ENCODE measurements around the gene LRRN2. TPM values are rescaled to one million over a fixed set of nuclear protein-coding genes. Genes with fewer than 3 reads are reported as not detected.

LRRN2 gene
- total RNA-seq, 2 experiments from 2014 or later: not detected

DNA sequence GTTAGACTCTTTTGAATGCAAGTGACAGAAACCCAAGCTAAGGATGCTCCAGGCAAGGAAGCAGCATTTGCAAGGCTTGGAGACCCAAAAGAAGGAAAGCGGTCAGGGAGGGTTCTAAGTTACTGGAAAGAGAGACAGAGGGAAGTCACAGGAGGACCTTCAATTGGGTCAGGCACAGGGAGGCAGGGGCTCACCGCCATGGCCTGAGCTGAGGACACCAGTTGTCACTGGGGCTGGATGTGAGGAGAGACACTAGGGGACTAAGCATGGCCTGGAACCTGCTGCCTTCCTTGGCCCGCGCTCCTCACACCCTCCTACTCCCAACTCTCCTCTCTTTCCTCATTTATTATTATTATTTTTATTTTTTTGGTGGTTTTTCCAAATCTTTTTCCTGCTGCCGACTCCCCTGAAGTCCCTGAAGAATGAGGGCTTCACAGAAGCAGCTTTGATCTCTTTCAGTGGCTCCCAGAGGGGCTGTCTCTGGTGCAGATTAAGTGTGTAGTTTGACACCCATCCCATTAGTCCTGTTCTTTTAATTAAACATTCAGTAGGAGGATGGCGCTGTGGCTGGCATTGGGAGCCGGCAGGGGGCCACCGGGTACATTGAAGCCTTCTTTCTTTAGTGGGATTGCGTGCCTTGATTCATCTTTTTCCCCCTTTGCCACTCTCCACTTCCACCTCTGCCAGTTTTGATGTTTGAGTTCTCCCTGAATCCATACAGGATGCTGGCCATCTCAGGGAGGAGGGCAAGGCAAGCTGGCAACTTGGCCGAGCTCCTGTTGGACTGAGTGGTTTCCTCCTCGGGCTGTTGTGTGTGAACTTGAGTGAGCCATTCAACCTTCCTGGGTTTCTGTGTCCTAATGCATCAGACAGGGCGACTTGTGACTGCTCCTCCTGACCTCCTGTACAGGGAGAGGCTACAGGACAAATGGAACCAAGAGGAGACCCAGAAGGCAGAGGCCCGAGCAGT is 110.0 kb downstream of the LRRN2 start:
- Histone ChIP-seq H3K9me3 (ENCODE audit: control insufficient read depth in 1 of 2, insufficient read depth in 1 of 2, low read length in 2 of 2) (no peaks in the 10 kb centered on the region), H3K36me3 (ENCODE audit: insufficient read depth, low read length) (peaks cover 26% of the 10 kb centered on the region), H3K27me3 (ENCODE audit: control insufficient read depth in 1 of 2, insufficient read depth in 2 of 2, low read length in 2 of 2) (no peaks in the 10 kb centered on the region), H3K27ac (ENCODE audit: low read depth in 1 of 2, low read length in 2 of 2) (no peak overlapping the region), H3K4me3 (ENCODE audit: low read length) (no peak overlapping the region), H3K4me1 (ENCODE audit: insufficient read depth, low read length) (peaks cover 25% of the 10 kb centered on the region)
- TF ChIP-seq, protein P1, sequence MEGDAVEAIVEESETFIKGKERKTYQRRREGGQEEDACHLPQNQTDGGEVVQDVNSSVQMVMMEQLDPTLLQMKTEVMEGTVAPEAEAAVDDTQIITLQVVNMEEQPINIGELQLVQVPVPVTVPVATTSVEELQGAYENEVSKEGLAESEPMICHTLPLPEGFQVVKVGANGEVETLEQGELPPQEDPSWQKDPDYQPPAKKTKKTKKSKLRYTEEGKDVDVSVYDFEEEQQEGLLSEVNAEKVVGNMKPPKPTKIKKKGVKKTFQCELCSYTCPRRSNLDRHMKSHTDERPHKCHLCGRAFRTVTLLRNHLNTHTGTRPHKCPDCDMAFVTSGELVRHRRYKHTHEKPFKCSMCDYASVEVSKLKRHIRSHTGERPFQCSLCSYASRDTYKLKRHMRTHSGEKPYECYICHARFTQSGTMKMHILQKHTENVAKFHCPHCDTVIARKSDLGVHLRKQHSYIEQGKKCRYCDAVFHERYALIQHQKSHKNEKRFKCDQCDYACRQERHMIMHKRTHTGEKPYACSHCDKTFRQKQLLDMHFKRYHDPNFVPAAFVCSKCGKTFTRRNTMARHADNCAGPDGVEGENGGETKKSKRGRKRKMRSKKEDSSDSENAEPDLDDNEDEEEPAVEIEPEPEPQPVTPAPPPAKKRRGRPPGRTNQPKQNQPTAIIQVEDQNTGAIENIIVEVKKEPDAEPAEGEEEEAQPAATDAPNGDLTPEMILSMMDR (IDR thresholded peaks at IDR 0.05): no peak
- Mint-ChIP-seq H3K27me3 (no peaks in the 10 kb centered on the region), H3K36me3 (ENCODE audit: low read depth) (peaks cover 54% of the 10 kb centered on the region), H3K4me3 (no peak overlapping the region), H3K9me3 (no peaks in the 10 kb centered on the region), H3K4me1 (ENCODE audit: low read depth) (peaks cover 34% of the 10 kb centered on the region), H3K27ac (peak overlapping the region; percentile 88)
- DNase-seq: no peak
- intact Hi-C loops (cut with DNase I, micrococcal nuclease): no loop called here
- ATAC-seq (ENCODE audit: poor library complexity): no peak
- ChIA-PET CTCF (interaction anchor here (0.6 kb wide), 1 partner anchor 516 kb away, joined by 6 read pairs; no protein-coding TSS in a partner anchor), POLR2A (no interaction called here)

DNA sequence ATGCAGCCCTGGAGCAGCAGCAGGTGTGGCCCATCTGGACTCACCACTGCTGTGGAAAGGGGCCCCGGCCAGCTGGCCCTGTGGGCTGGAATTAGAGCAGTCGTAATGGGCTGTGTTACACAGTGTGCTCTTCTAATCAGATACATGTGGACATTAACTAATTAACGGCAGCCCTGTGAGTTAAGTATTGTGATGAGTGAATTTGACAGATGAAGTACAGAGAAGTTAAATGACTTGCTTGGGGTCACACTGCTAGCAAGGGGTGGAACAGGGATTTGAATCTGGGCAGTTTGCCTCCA is 110.7 kb downstream of the LRRN2 start:
- Histone ChIP-seq H3K9me3 (ENCODE audit: control insufficient read depth in 1 of 2, insufficient read depth in 1 of 2, low read length in 2 of 2) (no peaks in the 10 kb centered on the region), H3K4me1 (ENCODE audit: insufficient read depth, low read length) (peaks cover 18% of the 10 kb centered on the region), H3K36me3 (ENCODE audit: insufficient read depth, low read length) (peaks cover 28% of the 10 kb centered on the region), H3K4me3 (ENCODE audit: low read length) (no peak overlapping the region), H3K27me3 (ENCODE audit: control insufficient read depth in 1 of 2, insufficient read depth in 2 of 2, low read length in 2 of 2) (no peaks in the 10 kb centered on the region), H3K27ac (ENCODE audit: low read depth in 1 of 2, low read length in 2 of 2) (no peak overlapping the region)
- Mint-ChIP-seq H3K27ac (no peak overlapping the region), H3K4me1 (ENCODE audit: low read depth) (peaks cover 27% of the 10 kb centered on the region), H3K9me3 (no peaks in the 10 kb centered on the region), H3K27me3 (no peaks in the 10 kb centered on the region), H3K4me3 (no peak overlapping the region), H3K36me3 (ENCODE audit: low read depth) (peaks cover 55% of the 10 kb centered on the region)
- DNase-seq: no peak
- ChIA-PET POLR2A (no interaction called here), CTCF (interaction anchor here (1.4 kb wide), 1 partner anchor 9 kb away, joined by 6 read pairs; no protein-coding TSS in a partner anchor)
- ATAC-seq (ENCODE audit: poor library complexity): no peak
- TF ChIP-seq, protein P1 (IDR thresholded peaks at IDR 0.05): no peak
- intact Hi-C loops (cut with DNase I, micrococcal nuclease): no loop called here

DNA sequence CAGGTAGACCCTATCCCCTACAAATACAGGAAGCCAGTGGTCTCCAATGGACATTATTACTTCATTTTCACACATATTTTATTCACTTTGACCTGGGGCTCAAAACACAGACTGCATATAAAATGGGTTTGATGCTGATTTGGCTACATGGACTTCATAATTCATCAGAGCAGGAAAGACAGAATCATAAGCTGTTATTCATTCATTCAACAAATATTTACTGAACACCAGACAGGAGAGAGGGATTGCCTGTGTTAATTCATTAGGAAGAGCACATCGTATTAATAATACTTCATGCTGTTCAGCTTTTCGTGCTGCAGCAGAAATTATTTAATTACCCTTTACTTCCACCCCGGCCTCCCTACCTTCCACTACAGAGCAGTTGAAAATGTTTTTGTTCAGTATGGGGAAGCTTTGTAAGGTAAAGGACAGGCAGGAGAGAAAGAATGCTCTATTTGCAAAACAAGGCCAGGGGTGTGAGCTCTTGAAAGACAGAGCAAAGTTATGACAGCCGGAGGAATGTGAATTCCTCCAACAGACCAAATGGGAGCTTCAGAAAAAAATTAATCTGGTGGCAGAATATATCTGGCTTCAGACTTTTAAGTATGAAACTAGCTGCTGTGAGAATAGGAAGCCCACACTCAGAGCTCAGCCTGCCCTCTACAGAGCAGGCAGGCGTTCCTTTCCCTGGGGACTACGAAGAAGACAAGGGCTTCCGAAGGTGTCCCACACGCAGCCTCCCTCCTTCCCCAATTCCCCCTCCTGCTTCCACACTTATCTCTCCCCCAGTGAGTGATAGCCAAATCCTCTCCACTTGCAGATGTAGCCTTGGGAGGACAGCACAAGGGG is 111.3 kb downstream of the LRRN2 start:
- no peaks in the 10 kb centered on the region for H3K9me3 Mint-ChIP-seq
- Histone ChIP-seq H3K36me3 (ENCODE audit: insufficient read depth, low read length) (peaks cover 28% of the 10 kb centered on the region), H3K27ac (ENCODE audit: low read depth in 1 of 2, low read length in 2 of 2) (no peak overlapping the region), H3K4me3 (ENCODE audit: low read length) (no peak overlapping the region), H3K9me3 (ENCODE audit: control insufficient read depth in 1 of 2, insufficient read depth in 1 of 2, low read length in 2 of 2) (no peaks in the 10 kb centered on the region), H3K4me1 (ENCODE audit: insufficient read depth, low read length) (peaks cover 12% of the 10 kb centered on the region), H3K27me3 (ENCODE audit: control insufficient read depth in 1 of 2, insufficient read depth in 2 of 2, low read length in 2 of 2) (no peaks in the 10 kb centered on the region)
- no peaks in the 10 kb centered on the region for H3K27me3 Mint-ChIP-seq
- no peak for DNase-seq
- H3K4me3 Mint-ChIP-seq: no peak overlapping the region
- ChIA-PET CTCF (interaction anchor here (1.0 to 1.4 kb wide), 2 partner anchors 8 to 233 kb away, joined by 3 to 6 read pairs; no protein-coding TSS in a partner anchor), POLR2A (no interaction called here)
- no peak overlapping the region for H3K27ac Mint-ChIP-seq
- H3K4me1 Mint-ChIP-seq (ENCODE audit: low read depth): peaks cover 26% of the 10 kb centered on the region
- intact Hi-C loops (cut with DNase I, micrococcal nuclease): no loop called here
- no peak for ATAC-seq (ENCODE audit: poor library complexity)
- H3K36me3 Mint-ChIP-seq (ENCODE audit: low read depth): peaks cover 58% of the 10 kb centered on the region
- TF ChIP-seq, protein P1 (IDR thresholded peaks at IDR 0.05): no peak
